ENCODE results near the gene PAGE2B. TPM values are rescaled to one million over a fixed set of nuclear protein-coding genes. Genes with fewer than 3 reads are reported as not detected.
"Not testable (repeated sequence)": the region's sequence is repeated elsewhere in the genome, so short reads cannot be mapped to it uniquely, and the experiment has no call there.

The PAGE2B gene
- not detected for total RNA-seq

GRCh38 chrX:55074851-55075467 lies at the start of gene PAGE2B:
TSS of gene PAGE2B (plus strand) at chrX:55075030. CDS start at chrX:55076042, 1,012 bp downstream.
- DNase-seq, result no peak

- no peak for DNase-seq
Measured at GRCh38 chrX:55026143-55026542, 48.7 kb upstream of the PAGE2B start.

- DNase-seq, result no peak
Measured at GRCh38 chrX:55026840-55027239, 48.0 kb upstream of the PAGE2B start.

- DNase-seq, result no peak
Measured at GRCh38 chrX:55028040-55028439, 46.8 kb upstream of the PAGE2B start.

GRCh38 chrX:55028611-55029010 lies 46.2 kb upstream of the PAGE2B start:
- no peak for DNase-seq

- no peak for DNase-seq
Measured at GRCh38 chrX:55029291-55029690, 45.5 kb upstream of the PAGE2B start.

GRCh38 chrX:55030271-55031205 lies 44.3 kb upstream of the PAGE2B start, which contains the start of gene ALAS2:
TSS of gene ALAS2 (minus strand) at chrX:55030977. CDS start at chrX:55026000, 4,977 bp downstream.
- DNase-seq, result no peak

GRCh38 chrX:55033429-55033828 lies 41.4 kb upstream of the PAGE2B start:
- no peak for DNase-seq

GRCh38 chrX:55039471-55039870 lies 35.4 kb upstream of the PAGE2B start:
- no peak for DNase-seq

GRCh38 chrX:55041514-55041913 lies 33.3 kb upstream of the PAGE2B start:
- no peak for DNase-seq

- DNase-seq, result not testable (repeated sequence)
Measured at GRCh38 chrX:55050599-55050998, 24.2 kb upstream of the PAGE2B start.

GRCh38 chrX:55056820-55057674 lies 17.8 kb upstream of the PAGE2B start:
- peak; percentile 23 for DNase-seq

- DNase-seq, result peak; percentile 11
Measured at GRCh38 chrX:55057675-55058249, 17.1 kb upstream of the PAGE2B start.

- DNase-seq, result not testable (repeated sequence)
Measured at GRCh38 chrX:55067180-55067579, 7.7 kb upstream of the PAGE2B start.

- no peak for DNase-seq
Measured at GRCh38 chrX:55072286-55072685, 2.5 kb upstream of the PAGE2B start.

GRCh38 chrX:55088795-55089489 lies 14.1 kb downstream of the PAGE2B start, which contains the start of gene PAGE2:
TSS of gene PAGE2 (plus strand) at chrX:55089018. CDS start at chrX:55090021, 1,003 bp downstream.
- no peak for DNase-seq

- DNase-seq, result no peak
Measured at GRCh38 chrX:55098691-55099090, 23.9 kb downstream of the PAGE2B start.

GRCh38 chrX:55099162-55099561 lies 24.3 kb downstream of the PAGE2B start:
- DNase-seq, result no peak

GRCh38 chrX:55102754-55103153 lies 27.9 kb downstream of the PAGE2B start:
- no peak for DNase-seq

- no peak for DNase-seq
Measured at GRCh38 chrX:55107262-55107661, 32.4 kb downstream of the PAGE2B start.

- no peak for DNase-seq
Measured at GRCh38 chrX:55107911-55108310, 33.1 kb downstream of the PAGE2B start.

GRCh38 chrX:55109306-55109705 lies 34.5 kb downstream of the PAGE2B start:
- DNase-seq, result no peak

Data from effector CD4-positive, alpha-beta T cell (primary cell).